TTC549 (cell line): ENCODE measurements around the gene ZBTB22.

Source experiments
- FAIRE-seq: peaks from 2 replicates; lab custom pipeline; 2012; peaks lifted over from hg19 to GRCh38; lab: Jason Lieb, UNC

Gene ZBTB22

GRCh38 chr6:33329058-33329457 is 11.5 kb upstream of the ZBTB22 start:
- FAIRE-seq, result no peak

- no peak for FAIRE-seq
Measured at GRCh38 chr6:33324125-33324524, 6.6 kb upstream of the ZBTB22 start.

GRCh38 chr6:33323623-33323948 is 6.0 kb upstream of the ZBTB22 start:
- FAIRE-seq, result no peak

GRCh38 chr6:33321227-33321626 is 3.7 kb upstream of the ZBTB22 start:
- FAIRE-seq, result no peak

GRCh38 chr6:33320315-33321181 is 3.0 kb upstream of the ZBTB22 start:
- FAIRE-seq, result no peak

GRCh38 chr6:33319939-33320314 is 2.4 kb upstream of the ZBTB22 start:
- no peak for FAIRE-seq

GRCh38 chr6:33318426-33319073 is 1.0 kb upstream of the ZBTB22 start:
- no peak for FAIRE-seq

- no peak for FAIRE-seq
Measured at GRCh38 chr6:33317419-33317668, 200 bp downstream of the ZBTB22 start.

- no peak for FAIRE-seq
Measured at GRCh38 chr6:33316603-33317418, 733 bp downstream of the ZBTB22 start.

- FAIRE-seq, result no peak
Measured at GRCh38 chr6:33315793-33316602, 1.5 kb downstream of the ZBTB22 start.

GRCh38 chr6:33314943-33315792 is 2.4 kb downstream of the ZBTB22 start:
- FAIRE-seq, result no peak

GRCh38 chr6:33314515-33314942 is 3.0 kb downstream of the ZBTB22 start:
- no peak for FAIRE-seq

- no peak for FAIRE-seq
Measured at GRCh38 chr6:33313709-33314514, 3.6 kb downstream of the ZBTB22 start, which contains the start of gene TAPBP. TSS of gene TAPBP (minus strand) at chr6:33314078. CDS start at chr6:33314041, 37 bp downstream.

- FAIRE-seq, result no peak
Measured at GRCh38 chr6:33313105-33313708, 4.3 kb downstream of the ZBTB22 start.

- no peak for FAIRE-seq
Measured at GRCh38 chr6:33312361-33313104, 5.0 kb downstream of the ZBTB22 start.

GRCh38 chr6:33306356-33306755 is 11.2 kb downstream of the ZBTB22 start:
- no peak for FAIRE-seq

GRCh38 chr6:33305052-33305451 is 12.5 kb downstream of the ZBTB22 start:
- no peak for FAIRE-seq

- no peak for FAIRE-seq
Measured at GRCh38 chr6:33304216-33304615, 13.3 kb downstream of the ZBTB22 start.

GRCh38 chr6:33301877-33302276 is 15.7 kb downstream of the ZBTB22 start:
- no peak for FAIRE-seq
